HG02588 (cell line): Measurements from ENCODE around the gene CHN1.

Experiments
- ATAC-seq: cut with Tn5 transposase; IDR thresholded peaks from one replicate; pipeline ENCODE4 v1.9.1; 2021; ENCODE audit warnings: mild to moderate bottlenecking, moderate library complexity; ENCODE audit not compliant: unreplicated experiment

Gene CHN1

GRCh38 chr2:175010848-175011254, 5.7 kb upstream of the CHN1 start:
- ATAC-seq = no peak

- no peak for ATAC-seq
Observed at GRCh38 chr2:175009917-175010621, 4.9 kb upstream of the CHN1 start.

DNA sequence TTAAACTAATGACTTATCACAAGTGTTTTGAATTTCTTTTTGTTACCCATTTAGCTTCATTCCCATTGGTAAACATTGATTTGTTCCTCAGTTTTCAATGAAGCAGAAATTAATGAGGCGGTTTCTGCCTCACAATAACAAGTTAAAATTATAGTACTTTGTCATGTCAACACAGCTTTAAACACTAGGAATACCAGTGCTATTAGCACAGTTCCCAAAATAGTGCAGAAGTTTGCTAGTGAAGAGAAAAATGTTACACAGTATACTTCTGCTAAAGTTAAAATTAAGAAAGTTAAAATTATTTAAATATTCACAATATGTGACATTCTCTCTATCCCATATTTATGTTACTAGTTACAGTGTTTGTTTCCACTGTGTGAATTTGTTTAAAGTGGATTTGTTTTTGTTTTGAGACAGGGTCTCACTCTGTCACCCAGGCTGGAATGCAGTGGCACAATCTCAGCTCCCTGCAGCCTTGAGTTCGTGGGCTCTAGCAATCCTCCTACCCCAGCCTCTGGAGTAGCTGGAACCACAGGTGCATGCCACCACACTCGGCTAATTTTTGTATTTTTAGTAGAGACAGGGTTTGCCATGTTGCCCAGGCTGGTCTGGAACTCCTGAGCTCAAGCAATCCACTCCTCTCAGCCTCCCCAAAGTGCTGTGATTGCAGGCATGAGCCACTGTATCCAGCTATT, 3.8 kb upstream of the CHN1 start:
- ATAC-seq = no peak

GRCh38 chr2:175008009-175008408, 2.8 kb upstream of the CHN1 start:
- ATAC-seq = no peak

DNA sequence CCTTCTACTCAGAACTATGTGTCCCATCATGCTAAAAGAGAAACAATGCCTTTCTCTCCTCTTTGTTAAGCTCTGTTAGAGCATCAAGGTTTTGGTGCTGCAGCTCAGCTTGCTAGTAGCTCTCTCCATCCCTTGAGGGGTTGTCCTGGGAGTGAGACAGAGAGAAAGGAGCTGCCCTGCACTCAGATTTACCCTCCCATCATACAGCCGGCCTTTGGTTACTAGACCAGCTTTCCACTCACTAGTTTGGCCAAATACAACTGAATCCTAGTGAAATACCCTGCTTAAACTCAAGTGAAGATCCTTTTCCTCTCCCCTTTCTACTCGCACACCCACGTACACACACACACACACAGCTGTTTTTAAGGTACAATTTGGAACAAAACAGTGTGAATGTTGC, 2.3 kb upstream of the CHN1 start:
- ATAC-seq = no peak

DNA sequence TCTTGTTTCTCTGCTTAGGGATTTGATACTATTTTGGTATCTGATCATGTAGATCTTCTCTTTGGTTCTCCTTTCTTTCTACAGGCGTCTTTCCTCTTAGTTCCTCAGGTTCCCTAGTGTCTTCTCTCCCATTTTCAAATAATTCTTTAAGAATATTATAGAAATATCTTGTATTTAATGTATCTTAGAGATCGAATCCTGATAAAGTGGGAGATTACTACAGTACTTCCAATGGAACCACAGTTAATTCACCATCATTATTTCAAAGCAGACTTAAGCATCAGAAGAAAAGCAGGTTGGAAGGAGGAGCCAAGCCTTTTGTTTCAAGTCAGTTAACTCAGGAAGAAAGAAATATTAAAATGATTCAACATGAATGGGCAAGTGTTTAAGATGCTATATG, 1.1 kb upstream of the CHN1 start:
- ATAC-seq = no peak

DNA sequence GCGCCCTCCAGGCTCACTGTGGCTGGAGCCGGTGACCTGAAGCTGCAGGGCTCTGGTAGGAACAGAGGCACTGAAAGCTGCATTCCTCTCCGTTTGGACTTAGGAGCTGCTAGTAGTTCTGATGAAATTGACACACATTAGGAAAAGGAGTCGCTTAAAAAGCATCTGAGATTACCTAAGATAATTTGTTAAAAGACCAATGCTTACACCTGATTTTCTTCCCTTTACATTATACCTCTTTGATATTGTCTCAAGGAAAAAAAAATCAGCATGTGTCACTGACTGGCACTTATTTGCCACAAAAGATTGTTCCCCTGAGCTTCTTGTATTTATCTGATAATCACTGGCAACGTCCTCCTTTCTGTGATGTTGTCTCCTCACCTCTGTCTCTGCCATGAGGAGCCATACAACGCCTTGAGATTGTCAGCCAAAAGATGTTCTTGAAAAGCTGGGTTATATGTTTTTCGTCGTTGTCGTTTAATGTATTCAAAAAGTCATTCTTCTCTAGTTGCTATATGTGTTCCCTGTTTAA, 618 bp upstream of the CHN1 start:
- no peak for ATAC-seq

DNA sequence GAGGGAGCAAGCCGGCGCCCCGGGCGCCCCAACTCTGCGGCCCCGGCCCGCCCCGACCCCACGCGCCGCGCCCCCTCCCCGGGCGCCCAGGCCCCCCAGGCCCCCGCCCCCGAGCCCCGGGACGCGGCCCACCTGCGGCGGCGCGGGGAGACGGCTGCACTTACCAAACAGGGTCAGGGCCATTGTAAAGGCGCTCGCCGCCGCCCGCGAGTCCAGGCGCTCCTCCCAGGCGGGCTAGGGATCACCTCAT, 526 bp downstream of the CHN1 start:
- peak; percentile 38 for ATAC-seq

DNA sequence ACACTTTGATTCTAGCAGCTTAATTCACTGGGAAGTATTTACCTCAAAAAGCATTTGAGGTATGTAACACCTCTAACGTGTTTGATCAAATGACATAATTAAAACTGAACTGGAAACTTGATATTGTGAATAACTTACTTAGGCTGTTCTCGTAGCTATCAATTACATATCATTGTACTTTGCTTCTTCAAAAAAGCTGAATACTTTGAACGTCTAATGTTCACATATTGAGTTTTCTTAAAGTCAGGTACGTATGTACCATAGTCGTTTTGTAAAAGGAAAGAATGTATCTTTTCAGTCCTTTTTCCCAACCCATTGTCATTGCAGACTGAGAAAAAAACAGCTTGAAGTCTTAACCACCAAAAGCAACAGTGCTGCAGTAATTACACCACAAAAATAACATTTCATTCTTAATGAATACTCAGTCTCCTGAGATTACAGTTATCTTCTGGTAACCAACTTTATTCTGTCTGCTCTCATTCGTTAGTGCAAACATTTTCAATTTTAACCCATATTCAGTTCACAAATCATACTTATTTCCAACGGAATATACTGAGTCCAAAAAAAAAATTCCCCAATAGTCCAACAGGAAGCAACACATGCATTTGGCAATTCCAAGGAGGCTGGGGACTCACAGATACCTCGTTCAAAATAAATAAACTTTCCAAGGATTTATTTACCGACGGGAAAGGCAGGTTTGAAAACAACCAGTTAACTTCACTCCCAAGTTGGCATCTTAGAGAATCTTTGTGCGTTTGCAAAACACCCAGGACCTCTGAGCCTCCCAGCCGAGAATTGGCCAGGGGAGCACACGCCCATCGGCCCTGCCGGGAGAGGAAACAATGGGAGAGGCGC, 1.1 kb downstream of the CHN1 start:
- peak; percentile 23 for ATAC-seq

DNA sequence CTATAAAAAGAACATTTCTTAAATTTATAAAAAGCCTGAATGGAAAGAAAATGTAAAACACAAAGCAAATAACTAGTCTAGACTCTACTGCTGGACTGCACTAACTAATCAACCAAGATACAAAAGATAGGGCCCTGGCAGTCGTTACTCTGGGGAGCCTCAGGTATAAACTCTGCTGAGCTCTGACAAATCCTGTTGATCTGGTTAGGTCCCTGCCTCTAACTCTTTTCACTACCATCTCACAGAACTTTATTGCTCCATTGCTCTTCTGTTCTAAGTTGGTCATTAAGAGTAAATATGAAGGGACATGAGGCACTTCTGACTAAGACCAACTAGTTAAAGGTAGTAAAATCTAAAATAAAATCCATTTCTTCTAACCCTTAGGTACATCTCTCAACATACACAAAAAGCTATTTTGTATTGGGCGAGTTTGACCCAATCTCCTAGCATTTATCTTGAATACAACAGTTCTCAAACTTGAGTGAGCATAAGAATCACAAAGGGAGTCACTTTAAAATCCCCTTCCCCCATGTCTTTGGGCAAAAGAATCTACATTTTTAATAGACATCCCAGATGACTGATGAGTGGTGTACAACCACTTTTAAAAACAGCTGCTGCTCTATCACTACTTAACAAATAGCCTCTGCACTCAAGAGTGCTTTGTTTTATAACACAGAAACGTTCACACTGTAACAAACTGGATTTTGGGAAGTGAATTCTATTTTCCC, 2.5 kb downstream of the CHN1 start:
- no peak for ATAC-seq

DNA sequence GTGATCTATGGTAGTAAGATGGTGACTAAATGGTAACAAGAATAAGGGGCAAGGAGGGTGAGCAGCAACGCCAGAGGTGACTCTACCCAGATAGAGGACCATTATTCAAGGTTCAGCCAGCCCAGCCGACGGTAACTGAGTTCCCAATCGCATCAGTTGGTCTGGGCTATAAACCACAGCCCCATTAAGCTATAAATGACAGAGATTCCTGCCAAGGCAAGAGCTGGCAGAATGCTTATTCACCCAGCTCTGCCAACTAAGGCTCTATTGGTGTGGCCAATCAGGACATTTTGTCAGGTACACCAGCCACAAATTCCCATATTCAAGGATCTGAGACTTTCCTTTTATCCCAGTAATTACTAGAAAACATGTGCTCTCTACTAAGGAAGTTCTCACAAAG, 3.6 kb downstream of the CHN1 start:
- ATAC-seq = no peak

DNA sequence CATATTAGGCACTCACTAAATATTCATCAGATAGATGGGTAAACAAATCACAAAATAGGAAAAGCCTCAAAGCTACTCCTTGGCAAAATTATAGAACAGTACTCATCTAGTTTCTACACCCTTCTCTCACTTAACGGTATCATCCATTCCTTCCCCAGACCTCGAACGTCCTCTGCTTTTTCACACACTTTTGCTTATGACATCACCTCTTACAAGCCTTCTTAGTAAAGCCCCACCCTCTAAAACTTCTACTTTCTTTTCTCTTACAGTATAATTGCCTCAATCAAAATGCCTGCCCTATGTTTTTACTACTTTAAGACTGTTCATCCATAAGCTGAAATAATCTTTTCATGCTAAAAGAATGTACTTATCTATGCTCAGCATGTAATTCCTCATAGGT, 8.1 kb downstream of the CHN1 start:
- ATAC-seq = no peak

DNA sequence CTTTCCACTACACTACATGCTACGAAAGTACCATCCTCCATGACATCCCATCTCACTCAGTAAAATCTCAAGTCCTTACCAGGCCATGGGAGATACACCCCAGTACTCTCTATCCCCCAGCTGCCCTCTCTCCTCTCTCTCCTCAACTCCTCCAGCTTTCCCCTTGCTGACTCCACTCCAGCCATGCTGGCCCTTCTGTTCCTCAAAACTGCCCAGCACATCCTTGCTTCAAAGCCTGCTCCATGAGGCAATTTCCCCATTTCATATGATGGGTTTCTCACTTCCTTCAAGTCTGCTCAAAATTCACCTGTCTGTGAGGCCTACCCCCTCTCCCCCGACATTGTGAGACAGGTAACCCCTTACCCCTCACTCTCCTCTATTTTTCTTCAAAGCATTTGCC, 8.6 kb downstream of the CHN1 start:
- no peak for ATAC-seq

DNA sequence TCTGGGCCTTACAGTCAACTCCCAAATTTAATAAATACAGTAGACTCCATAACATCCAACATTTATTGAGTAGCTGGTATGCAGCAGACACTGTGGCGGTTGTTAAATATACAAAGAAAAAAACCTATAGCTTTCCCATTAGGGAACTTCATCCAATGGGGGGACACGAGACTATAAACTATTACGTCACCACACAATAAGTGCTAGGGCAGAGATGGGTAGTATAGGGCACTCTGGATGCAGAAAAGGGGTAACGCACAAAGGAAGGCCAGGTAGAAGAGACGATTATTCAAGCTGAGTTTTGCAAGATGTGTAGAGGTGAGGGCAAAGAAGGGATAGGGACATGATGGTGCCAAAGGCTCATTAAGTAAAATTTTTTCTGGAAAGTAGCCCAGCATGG, 10.8 kb downstream of the CHN1 start:
- no peak for ATAC-seq

DNA sequence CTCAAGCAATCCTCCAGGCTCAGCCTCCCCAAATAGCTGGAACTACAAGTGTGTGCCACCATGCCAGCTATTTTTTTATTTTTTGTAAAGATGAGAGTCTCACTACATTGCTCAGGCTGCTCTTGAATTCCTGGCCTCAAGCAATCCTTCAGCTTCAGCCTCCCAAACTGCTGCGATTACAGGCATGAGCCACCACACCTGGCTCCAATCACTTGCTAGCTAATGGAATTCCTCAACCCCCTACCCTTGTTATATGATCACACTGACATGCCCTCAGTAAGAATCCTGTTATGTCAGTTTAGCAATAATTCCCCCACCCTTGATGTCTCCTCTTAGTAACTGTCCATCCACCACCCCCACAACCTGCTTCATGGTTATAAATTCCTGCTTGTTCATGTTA, 12.3 kb downstream of the CHN1 start:
- no peak for ATAC-seq

DNA sequence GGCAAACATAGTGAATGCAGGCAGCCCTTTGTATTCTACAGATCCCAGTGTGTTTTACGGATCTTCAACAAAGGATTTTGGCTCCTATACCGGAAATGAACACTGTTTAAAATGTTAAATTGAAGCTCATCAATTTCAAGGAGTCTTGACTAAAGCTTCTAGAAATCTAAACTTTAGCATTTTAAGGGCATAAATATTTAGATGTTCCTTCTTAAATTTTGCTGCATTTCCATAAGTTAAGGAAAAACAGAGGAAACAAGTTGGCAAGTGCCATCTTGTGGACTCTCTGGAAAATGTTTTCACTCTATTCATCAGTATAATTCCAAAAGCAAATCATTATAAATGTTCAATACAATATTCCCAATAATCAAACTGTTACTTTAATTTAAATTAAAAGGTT, 19.6 kb downstream of the CHN1 start:
- no peak for ATAC-seq

DNA sequence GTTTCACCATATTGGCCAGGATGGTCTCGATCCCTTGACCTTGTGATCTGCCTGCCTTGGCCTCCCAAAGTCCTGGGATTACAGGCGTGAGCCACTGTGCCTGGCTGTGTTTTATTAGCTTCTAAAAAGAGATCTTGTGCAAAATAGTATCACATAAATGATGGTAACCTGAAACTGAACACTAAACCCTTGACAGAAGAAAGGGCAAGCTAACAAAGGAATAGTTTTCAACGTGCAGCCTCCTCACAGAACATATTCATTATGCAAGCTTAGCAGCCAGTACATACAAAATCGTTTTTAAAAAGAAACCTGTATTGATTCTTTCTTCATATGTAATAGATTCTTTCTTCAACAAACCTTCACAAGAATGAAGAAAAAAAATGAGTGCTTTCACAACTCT, 20.6 kb downstream of the CHN1 start:
- no peak for ATAC-seq

DNA sequence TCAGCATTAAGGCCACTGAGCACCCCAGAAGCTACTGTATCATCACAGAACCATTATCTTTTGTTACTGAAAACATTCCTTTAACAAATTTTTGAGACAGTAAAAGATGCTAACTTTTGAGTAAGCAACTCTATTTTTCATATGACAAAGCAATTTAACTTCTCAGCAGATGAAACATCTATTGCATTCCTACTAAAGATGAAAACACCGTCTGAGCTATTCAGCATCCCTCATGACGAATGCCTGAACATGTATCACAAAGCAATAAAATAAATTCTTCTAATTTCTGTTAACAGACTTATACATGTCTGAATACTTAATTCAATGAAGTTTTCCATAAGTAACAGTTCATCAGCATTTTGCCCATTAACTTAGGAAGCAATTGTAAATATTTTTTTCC, 23.9 kb downstream of the CHN1 start:
- ATAC-seq = no peak

GRCh38 chr2:174979996-174980395, 25.2 kb downstream of the CHN1 start:
- no peak for ATAC-seq

DNA sequence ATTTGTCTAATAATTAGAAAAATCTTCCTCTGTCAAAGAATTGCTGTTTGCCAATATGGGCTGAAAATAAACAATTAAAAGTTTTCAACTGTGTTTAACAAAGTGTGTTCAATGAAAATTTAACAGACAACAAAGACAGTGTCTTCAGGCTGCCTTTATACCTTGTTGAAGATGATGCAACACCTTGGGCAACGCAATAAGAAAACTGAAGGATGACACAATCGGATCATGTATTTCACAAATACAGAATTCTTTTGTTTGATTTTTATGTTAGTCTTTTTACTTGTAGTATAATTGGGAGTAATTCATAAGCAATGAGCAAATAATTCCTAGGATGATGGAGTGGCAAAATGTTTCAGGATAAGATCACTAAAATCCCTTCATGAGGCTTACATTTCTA, 27.8 kb downstream of the CHN1 start:
- no peak for ATAC-seq

DNA sequence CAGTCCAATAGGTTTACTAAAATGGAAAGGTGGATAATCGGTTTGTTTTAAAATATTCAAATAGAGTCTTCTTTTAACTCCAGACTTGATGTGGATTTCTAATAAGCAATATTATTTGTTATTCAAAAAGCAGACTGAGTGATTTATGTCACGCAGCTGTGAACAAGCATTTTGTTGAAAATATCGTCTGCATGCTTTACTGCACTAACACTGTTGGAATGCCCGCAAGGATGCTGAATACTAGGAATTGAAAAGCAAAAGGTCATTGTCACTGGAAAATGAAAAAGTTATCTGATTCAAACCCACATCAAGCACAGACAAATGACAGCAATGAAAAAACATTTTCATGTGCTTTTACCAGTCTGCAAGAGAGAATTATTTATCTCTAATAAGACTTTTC, 31.1 kb downstream of the CHN1 start:
- no peak for ATAC-seq
